ENCODE measurements around the gene ONECUT3.

Gene ONECUT3

DNA sequence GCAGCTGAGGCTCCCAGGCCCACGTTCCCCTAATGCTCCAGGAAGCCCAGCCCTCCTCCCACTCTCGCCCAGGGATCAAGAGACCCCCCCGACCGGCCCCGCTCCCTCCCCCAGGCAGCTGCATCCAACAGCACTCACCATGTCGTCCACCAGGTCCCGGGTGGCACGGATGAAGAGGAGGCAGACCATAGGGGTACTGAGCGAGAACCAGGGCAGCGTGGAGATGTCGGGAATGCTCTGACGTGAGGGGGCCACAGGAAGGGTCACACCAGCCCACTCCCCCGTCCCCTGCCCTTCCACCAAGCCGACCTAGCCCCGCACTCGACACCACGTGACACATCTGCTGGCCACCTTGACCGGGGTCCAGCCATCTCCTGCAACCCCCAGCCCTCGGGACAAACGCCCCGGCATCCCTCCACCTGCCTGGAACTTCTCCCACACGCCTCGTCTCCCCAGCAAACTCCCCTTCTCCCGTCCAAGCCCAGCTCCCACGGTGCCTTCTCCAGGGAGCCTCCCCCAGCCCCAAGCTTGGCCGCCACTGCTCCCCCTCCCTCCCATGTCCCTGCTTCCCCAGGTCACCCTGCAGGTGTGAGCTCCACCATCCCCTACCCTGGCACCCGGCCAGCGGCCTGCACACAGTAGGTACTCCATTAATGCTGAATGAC is 53.9 kb downstream of the ONECUT3 start:
- TF ChIP-seq, protein P1, sequence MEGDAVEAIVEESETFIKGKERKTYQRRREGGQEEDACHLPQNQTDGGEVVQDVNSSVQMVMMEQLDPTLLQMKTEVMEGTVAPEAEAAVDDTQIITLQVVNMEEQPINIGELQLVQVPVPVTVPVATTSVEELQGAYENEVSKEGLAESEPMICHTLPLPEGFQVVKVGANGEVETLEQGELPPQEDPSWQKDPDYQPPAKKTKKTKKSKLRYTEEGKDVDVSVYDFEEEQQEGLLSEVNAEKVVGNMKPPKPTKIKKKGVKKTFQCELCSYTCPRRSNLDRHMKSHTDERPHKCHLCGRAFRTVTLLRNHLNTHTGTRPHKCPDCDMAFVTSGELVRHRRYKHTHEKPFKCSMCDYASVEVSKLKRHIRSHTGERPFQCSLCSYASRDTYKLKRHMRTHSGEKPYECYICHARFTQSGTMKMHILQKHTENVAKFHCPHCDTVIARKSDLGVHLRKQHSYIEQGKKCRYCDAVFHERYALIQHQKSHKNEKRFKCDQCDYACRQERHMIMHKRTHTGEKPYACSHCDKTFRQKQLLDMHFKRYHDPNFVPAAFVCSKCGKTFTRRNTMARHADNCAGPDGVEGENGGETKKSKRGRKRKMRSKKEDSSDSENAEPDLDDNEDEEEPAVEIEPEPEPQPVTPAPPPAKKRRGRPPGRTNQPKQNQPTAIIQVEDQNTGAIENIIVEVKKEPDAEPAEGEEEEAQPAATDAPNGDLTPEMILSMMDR (IDR thresholded peaks at IDR 0.05; ENCODE audit: extremely low read depth, missing control alignments): no peak
- DNase-seq (ENCODE audit: low spot score): no peak

DNA sequence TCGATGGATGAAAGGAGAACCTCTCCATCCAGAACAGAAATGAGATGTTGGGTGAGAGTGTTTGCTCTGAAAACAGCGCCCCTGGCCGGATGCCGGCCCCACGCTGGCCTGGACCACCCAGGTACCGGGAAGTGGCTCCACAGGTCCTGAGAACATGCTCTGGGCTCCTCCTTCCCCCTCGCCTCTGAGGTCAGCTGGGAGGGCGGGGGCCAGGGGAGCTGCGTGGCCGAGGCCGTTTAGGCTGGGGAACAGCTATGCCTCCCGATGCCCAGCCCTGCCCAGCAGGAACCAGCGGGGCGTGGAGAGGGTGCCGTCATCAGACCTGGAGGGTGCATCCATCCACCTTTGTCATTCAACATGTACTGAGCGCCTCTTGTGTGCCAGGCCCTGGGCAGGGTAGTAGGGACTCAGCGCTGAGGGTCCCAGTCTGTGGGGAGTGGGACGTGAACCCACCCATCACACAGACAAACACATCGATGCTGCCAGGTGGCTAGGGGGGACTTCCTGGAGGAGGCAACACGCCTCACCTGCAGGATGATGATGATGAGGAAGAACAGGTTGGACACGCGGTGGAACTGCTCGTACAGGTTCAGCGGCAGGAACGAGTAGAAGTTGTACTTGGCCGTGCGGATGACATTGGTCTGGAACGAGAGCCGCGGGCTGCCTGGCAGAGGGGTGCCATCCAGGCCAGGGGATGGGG is 54.5 kb downstream of the ONECUT3 start:
- TF ChIP-seq, protein P1 (IDR thresholded peaks at IDR 0.05; ENCODE audit: extremely low read depth, missing control alignments): no peak
- DNase-seq (ENCODE audit: low spot score): no peak

DNA sequence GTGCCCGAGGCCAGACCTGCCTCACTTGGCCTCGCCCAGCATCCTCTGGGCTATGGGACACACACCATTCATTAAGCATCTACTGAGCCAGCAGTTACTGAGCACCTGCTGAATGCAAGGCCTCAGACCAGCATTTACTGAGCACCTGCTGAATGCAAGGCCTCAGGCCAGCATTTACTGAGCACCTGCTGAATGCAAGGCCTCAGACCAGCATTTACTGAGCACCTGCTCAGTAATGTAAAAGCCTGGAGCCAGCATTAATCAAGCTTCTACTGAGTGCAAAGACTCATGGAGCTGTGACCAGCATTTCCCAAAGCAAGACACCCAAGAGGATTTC is 55.1 kb downstream of the ONECUT3 start:
- TF ChIP-seq, protein P1 (IDR thresholded peaks at IDR 0.05; ENCODE audit: extremely low read depth, missing control alignments): no peak
- no peak for DNase-seq (ENCODE audit: low spot score)

DNA sequence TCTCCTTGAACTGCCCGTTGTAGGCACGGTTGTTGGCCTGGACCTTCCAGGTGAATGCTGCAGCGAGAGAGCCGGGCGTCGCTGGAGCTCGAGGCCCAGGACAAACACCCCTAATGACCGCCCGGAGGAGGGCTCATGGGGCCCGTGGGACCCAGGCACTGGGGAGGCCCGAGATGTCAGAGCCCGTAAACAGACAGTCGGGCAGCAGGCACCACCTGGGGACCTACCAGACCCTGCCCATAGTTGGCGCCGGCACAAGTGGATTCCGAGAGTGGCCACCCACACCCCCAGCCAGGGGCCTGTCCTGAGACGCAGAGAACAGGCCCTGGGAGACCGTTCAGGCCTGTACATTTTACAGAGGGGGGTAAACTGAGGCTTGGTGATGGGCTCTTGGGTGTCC is 56.4 kb downstream of the ONECUT3 start:
- no peak for DNase-seq (ENCODE audit: low spot score)
- TF ChIP-seq, protein P1 (IDR thresholded peaks at IDR 0.05; ENCODE audit: extremely low read depth, missing control alignments): no peak

DNA sequence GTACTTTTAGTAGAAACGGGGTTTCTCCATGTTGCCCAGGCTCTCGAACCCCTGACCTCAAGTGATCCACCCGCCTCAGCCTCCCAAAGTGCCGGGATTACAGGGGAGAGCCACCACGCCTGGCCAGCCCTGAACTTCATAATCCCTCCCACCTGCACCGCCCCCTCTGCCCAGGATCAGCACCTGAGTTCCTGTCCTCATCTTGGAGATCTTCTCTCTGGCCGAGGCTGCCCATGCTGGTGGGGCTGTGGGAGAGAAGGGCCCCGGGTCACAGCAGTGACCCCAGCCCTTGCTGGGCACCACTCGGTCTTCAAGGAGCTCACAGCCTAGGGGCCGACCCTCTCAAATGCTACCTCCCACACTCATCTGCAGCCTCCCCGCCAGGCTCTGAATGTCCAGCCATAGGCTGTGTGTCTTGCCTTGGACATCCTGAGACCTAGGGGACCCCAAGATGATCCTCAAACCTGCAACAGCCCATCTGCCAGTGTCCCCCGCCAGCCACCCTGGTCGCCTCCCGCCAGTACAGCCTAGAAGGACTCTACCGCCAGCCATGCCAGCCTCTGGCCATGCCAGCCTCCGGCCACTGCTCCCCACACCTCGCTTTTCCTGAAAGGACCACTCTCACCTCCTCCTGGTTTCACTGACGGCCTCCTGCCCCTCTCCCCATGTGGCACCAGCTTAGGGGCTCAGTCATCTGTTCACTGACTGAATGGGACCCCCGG is 57.3 kb downstream of the ONECUT3 start:
- no peak for DNase-seq (ENCODE audit: low spot score)

DNA sequence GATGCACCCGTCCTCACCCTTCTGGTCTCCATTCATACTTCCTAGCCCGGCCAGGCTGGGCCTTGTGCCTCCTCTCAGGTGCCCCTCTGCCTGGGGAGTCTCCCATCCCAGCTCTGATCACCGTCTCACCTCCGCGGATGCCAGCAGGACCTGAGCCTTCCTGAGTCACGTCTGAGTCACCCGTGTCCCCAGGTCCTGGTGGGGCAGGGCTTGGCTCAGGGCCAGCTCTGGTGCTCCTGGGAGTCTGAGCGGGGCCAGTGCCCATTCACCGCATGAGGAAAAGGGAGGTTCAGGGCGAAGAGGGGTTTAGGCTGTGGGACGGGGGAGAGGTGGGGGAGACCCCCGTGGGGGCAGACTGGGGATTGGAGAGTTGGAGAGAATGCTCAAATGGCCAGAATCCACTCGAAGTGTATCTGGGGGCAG is 58.2 kb downstream of the ONECUT3 start:
- TF ChIP-seq, protein P1 (IDR thresholded peaks at IDR 0.05; ENCODE audit: extremely low read depth, missing control alignments): no peak
- no peak for DNase-seq (ENCODE audit: low spot score)

More for the DNA sequence above, 57.3 kb downstream of the ONECUT3 start:
- TF ChIP-seq, protein P1 (IDR thresholded peaks at IDR 0.05; ENCODE audit: extremely low read depth, missing control alignments): no peak

DNA sequence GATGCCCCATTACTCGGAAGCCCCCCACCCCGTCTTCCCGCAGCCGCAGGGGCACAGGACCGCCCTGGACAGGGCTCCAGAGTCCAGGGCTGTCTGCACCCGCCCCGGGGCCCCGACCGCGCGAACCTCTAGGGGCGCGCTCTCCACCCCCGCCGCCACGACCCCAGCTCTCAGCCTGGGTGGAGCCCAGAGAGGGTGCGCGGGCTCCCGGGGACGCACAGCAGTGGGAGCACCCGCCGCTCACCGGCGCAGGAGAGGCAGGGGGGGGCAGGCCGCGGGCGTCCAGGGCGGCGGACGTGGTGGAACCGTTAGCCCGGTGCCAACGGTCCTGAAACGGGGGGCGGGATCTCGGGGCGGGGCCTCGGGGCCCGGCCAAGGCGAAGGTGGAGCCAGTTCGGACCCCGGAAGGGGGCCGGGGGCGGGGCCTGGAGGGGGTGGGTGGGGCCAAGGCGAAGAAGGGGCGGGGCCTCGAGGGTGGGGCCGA is 58.7 kb downstream of the ONECUT3 start, which contains the start of gene ATP8B3:
TSS of gene ATP8B3 (minus strand) at position 335 of the 484 bp plus-strand sequence. CDS start 540 bp downstream, outside the sequence.
- TF ChIP-seq, protein P1 (IDR thresholded peaks at IDR 0.05; ENCODE audit: extremely low read depth, missing control alignments): no peak
- DNase-seq (ENCODE audit: low spot score): peak; percentile 100
